AG09309 (cell line): ENCODE results near the gene PTPN22.

Experiments
- DNase-seq: peaks from one replicate; pipeline ENCODE4 v3.0.0-alpha.2; 2010; ENCODE audit warnings: low read depth
- H3K4me3 ChIP-seq: 2 replicates; pipeline ENCODE4 v1.5.1; 2011; ENCODE audit warnings: mild to moderate bottlenecking, low read depth, low read length, moderate library complexity; ENCODE audit not compliant: control insufficient read depth
- TF ChIP-seq, protein P1 (sequence below): IDR thresholded peaks from 2 replicates; pipeline ENCODE4 v1.5.1; 2011; ENCODE audit warnings: mild to moderate bottlenecking, low read depth, low read length, inconsistent platforms; ENCODE audit not compliant: insufficient read depth, control insufficient read depth; ENCODE audit errors: missing control alignments

Gene PTPN22

DNA sequence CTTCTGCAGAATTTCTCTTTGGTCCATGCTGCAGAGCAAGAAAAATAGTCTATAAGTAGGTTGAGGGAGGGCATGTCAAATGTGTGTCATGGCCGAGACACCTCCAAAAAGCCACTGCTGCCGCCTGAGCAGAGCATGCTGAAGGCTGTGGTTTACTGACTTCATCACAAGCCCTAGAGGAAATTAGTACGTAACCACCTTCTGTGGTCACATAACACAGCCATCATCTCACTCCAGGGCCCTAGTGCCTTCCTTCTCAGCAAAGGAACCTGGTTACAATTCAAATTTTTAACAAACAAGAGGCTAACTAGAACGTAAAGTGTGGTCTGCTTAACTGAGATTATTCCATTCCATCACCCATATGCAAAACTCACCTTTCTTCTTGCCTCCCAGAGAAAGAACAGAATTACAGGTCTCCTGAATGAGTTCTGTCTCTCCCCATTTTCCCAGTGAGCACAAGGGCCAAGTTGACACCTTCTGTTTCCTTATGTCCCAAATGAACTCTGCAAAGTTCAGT, at the start of gene PTPN22:
Gene PTPN22 (minus strand): TSS at position 116 of the 517 bp plus-strand sequence.
- no peak for DNase-seq
- TF ChIP-seq, protein P1, sequence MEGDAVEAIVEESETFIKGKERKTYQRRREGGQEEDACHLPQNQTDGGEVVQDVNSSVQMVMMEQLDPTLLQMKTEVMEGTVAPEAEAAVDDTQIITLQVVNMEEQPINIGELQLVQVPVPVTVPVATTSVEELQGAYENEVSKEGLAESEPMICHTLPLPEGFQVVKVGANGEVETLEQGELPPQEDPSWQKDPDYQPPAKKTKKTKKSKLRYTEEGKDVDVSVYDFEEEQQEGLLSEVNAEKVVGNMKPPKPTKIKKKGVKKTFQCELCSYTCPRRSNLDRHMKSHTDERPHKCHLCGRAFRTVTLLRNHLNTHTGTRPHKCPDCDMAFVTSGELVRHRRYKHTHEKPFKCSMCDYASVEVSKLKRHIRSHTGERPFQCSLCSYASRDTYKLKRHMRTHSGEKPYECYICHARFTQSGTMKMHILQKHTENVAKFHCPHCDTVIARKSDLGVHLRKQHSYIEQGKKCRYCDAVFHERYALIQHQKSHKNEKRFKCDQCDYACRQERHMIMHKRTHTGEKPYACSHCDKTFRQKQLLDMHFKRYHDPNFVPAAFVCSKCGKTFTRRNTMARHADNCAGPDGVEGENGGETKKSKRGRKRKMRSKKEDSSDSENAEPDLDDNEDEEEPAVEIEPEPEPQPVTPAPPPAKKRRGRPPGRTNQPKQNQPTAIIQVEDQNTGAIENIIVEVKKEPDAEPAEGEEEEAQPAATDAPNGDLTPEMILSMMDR = no peak
- H3K4me3 ChIP-seq = no peak within 1 kb of the TSS

DNA sequence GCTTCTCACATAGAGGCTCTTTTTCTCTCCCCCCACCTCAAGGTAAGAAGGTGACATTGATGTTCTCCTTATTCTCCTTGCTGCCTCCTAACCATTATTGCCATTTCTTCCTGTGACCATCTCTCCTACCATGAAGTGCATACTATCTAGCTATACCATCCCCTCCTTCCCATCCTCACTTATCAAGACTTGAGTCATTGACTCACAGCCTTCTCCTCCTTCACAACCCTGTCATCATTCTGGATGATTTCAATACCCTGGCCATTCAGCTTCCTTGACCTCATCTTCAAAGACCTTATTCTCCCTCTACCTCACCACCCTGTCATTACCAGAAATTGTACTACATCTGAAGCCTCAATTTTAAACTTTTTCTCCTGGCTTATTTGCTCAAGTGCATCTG, 46.7 kb upstream of the PTPN22 start:
- no peak for DNase-seq
- H3K4me3 ChIP-seq = no peak overlapping the region
- TF ChIP-seq, protein P1 = no peak

DNA sequence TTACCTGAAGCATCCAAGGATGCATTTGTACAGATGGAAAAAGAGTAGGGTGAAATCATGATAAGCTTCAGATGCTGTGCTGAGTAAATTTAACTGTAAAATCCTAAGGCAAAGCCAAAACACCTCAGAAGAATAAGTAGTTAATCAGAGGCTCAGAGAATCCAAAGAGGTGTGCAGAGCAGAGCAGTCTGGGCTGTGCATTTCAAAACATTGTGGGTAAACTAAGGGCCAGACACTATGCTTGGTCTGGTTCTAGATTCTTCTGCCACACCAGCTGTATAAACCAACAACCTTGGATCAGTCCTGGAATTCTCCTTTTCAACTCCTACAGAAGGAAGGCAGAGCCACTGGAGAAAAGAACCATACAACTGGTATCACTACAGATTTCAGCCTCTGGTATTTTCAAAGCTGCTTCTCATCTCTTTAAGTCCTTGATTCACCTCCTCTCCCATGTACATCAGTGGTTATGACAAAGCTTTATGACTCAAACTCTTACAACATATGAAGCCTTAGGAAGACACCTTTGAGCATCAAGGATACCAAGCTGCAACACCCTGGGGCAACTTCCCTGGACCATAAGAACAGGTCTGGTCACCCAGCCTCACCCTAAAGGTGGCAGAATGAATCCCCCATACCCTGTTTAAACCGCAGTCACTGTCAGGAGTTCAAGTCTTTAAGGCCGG, 46.0 kb upstream of the PTPN22 start:
- no peak overlapping the region for H3K4me3 ChIP-seq
- TF ChIP-seq, protein P1 = no peak
- DNase-seq = no peak

DNA sequence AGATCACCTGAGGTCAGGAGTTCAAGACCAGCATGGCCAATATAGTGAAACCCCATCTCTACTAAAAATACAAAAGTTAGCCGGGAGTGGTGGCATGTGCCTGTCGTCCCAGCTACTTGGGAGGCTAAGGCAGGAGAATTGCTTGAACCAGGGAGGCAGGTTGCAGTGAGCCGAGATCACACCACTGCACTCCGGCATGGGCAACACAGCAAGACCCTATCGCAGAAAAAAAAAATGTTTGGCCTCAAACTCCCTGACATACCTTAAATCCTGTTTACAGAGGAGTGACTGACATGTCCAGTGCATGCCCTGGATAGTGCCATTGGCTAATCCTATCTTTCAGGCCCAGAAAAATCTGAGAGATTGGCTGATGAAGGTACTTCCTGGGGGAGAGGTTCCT, 45.5 kb upstream of the PTPN22 start:
- no peak for DNase-seq
- TF ChIP-seq, protein P1 = no peak
- H3K4me3 ChIP-seq = no peak overlapping the region

DNA sequence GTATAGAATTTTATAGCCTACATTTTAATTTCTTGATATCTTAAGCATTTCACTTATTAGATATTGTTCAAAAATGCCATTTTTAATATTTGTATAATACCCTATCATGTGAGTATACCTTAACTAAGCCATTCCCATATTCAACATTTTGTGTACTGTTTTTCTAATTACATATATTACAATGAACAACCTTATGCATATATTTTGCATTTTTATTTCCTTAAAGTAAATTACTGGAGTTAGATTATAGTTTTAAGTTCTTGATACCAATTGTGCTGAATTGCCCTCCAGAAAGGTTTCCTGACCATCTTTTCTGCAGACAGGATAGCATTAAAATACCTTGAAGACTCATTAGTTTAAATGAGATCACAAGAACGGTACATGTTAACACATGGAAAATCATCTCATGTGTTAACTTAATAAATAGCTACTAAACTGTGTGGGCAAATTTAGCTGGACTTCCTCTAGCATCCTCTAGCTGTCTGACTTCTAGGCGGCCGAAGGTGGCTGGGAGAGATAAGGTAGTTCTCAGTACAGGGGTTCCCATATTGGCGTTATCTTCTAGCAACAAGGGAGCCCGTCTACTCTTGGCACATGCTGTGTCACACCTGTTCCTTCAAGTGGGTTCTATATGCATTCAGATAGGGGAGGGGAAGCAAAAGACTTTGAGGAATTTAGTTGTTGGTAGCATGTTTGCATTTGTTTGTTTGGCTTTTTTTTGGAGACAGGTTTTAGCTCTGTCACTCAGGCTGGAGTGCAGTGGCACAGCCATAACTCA, 42.6 kb upstream of the PTPN22 start:
- DNase-seq = no peak
- TF ChIP-seq, protein P1 = no peak

DNA sequence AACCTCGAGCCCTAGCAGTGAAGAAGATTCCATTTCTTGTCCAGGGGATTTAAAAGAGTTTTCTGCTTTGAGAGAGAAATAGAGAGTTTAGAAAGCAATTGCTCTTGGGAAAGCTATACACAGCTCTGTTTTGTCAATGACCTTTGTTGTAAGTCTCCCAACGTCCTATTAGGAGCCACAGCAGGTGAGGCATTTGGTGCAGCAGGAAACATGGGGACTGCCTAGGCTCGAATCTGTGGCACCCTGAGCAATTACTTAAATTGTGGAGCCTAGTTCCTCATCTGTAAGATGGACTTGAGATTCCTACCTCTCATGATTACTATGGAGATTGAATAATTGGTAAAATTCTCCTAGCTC, 41.8 kb upstream of the PTPN22 start:
- H3K4me3 ChIP-seq = no peak overlapping the region
- TF ChIP-seq, protein P1 = no peak
- DNase-seq = no peak

More for the DNA sequence above, 42.6 kb upstream of the PTPN22 start:
- H3K4me3 ChIP-seq = no peak overlapping the region
